HG02840 (cell line): ENCODE measurements around the gene GPR173.

Experiments used
- ATAC-seq: cut with Tn5 transposase; IDR thresholded peaks from one replicate; pipeline ENCODE4 v1.9.1; 2021; ENCODE audit warnings: mild to moderate bottlenecking, moderate library complexity, moderate number of reproducible peaks; ENCODE audit not compliant: unreplicated experiment, low FRiP score

Gene GPR173

GRCh38 chrX:53088136-53088974, 39.8 kb downstream of the GPR173 start:
- ATAC-seq: no peak

GRCh38 chrX:53089224-53089842, 40.7 kb downstream of the GPR173 start:
- no peak for ATAC-seq

- ATAC-seq: no peak
Measured at GRCh38 chrX:53089925-53090324, 41.3 kb downstream of the GPR173 start.

- ATAC-seq: no peak
Measured at GRCh38 chrX:53091354-53091753, 42.8 kb downstream of the GPR173 start.

GRCh38 chrX:53093177-53093655, 44.6 kb downstream of the GPR173 start:
- ATAC-seq: no peak

- ATAC-seq: peak; percentile 79
Measured at GRCh38 chrX:53093748-53094581, 45.4 kb downstream of the GPR173 start, which contains the start of gene KANTR. KANTR (plus strand) TSS chrX:53094142; CDS start chrX:53124273, 30,131 bp downstream.

- no peak for ATAC-seq
Measured at GRCh38 chrX:53094582-53094905, 46.0 kb downstream of the GPR173 start.

GRCh38 chrX:53095796-53096195, 47.2 kb downstream of the GPR173 start:
- ATAC-seq: no peak

- ATAC-seq: no peak
Measured at GRCh38 chrX:53114864-53115549, 66.4 kb downstream of the GPR173 start.

GRCh38 chrX:53115550-53115874, 66.9 kb downstream of the GPR173 start:
- no peak for ATAC-seq

GRCh38 chrX:53116101-53116500, 67.5 kb downstream of the GPR173 start:
- ATAC-seq: no peak

GRCh38 chrX:53122013-53122412, 73.4 kb downstream of the GPR173 start:
- no peak for ATAC-seq

- no peak for ATAC-seq
Measured at GRCh38 chrX:53125506-53125905, 76.9 kb downstream of the GPR173 start.

GRCh38 chrX:53126377-53126776, 77.8 kb downstream of the GPR173 start:
- ATAC-seq: no peak

- no peak for ATAC-seq
Measured at GRCh38 chrX:53128097-53128749, 79.6 kb downstream of the GPR173 start.
